PC-9 (cell line): ENCODE data around the gene TNP1.

ENCODE experiments used
- CTCF ChIP-seq: fragments of 200-600 bp; sonication (generic); conservative IDR thresholded peaks from 2 replicates; pipeline ENCODE4 v1.6.1; 2017; ENCODE audit warnings: mixed run types, antibody characterized with exemption, mild to moderate bottlenecking, moderate library complexity
- EZH2 ChIP-seq: fragments of 200-600 bp; sonication (generic); IDR thresholded peaks from 2 replicates; pipeline ENCODE4 v1.8.0; 2017; ENCODE audit warnings: antibody characterized with exemption, low read depth

GRCh38 chr2:216870508-216871332 is 10.9 kb upstream of the TNP1 start:
- TF ChIP-seq CTCF, result no peak
- no peak for TF ChIP-seq EZH2
